GM23338 (cell line): ENCODE measurements around the gene PRG2. TPM values are rescaled to one million over a fixed set of nuclear protein-coding genes. Genes with fewer than 3 reads are reported as not detected.

Experiments
- ATAC-seq: fragments of 200-7000 bp; cut with Tn5 transposase; 3 replicates; pipeline ENCODE4 v1.9.1; 2020
- DNase-seq: peaks from one replicate; pipeline ENCODE4 v3.0.0-alpha.2; 2015; ENCODE audit warnings: low spot score
- H2AFZ ChIP-seq: fragments of 200-600 bp; sonication (generic); 2 replicates; pipeline ENCODE4 v1.8.0; 2016; ENCODE audit warnings: antibody characterized with exemption, mild to moderate bottlenecking, moderate library complexity
- H3F3A ChIP-seq: fragments of 200-600 bp; sonication (generic); replicated peaks from 2 replicates; pipeline ENCODE4 v1.8.0; 2017; ENCODE audit warnings: antibody characterized with exemption, mixed run types, low read depth
- H3K27ac ChIP-seq: fragments of 200-600 bp; sonication (generic); 2 replicates; pipeline ENCODE4 v1.6.1; 2016; ENCODE audit warnings: low read depth
- H3K27me3 ChIP-seq: fragments of 200-600 bp; sonication (generic); 2 replicates; pipeline ENCODE4 v1.8.0; 2016; ENCODE audit warnings: mild to moderate bottlenecking, mixed run types, moderate library complexity; ENCODE audit not compliant: insufficient read depth
- H3K36me3 ChIP-seq: fragments of 200-600 bp; sonication (generic); 2 replicates; pipeline ENCODE4 v1.8.0; 2016; ENCODE audit warnings: mild to moderate bottlenecking; ENCODE audit not compliant: insufficient read depth
- H3K4me1 ChIP-seq: fragments of 200-600 bp; sonication (generic); 2 replicates; pipeline ENCODE4 v1.8.0; 2016; ENCODE audit warnings: mild to moderate bottlenecking, moderate library complexity; ENCODE audit not compliant: insufficient read depth
- H3K4me2 ChIP-seq: fragments of 200-600 bp; sonication (generic); 2 replicates; pipeline ENCODE4 v1.7.1; 2017; ENCODE audit warnings: mixed run types
- H3K4me3 ChIP-seq: fragments of 200-600 bp; sonication (generic); 2 replicates; pipeline ENCODE4 v1.6.1; 2016; ENCODE audit warnings: mixed run types
- H3K79me2 ChIP-seq: fragments of 200-600 bp; sonication (generic); replicated peaks from 2 replicates; pipeline ENCODE4 v1.8.0; 2017; ENCODE audit warnings: mild to moderate bottlenecking; ENCODE audit not compliant: insufficient read depth
- H3K9me2 ChIP-seq: fragments of 200-600 bp; sonication (generic); 2 replicates; pipeline ENCODE4 v1.8.0; 2017; ENCODE audit not compliant: insufficient read depth
- H4K20me1 ChIP-seq: fragments of 200-600 bp; sonication (generic); replicated peaks from 2 replicates; pipeline ENCODE4 v1.8.0; 2017; ENCODE audit warnings: mild to moderate bottlenecking; ENCODE audit not compliant: insufficient read depth
- H3K27ac Mint-ChIP-seq: 2 replicates; pipeline ENCODE4 v1.8.0; 2020; ENCODE audit warnings: inconsistent platforms, mild to moderate bottlenecking, moderate library complexity, mixed read lengths
- H3K27me3 Mint-ChIP-seq: 3 replicates; pipeline ENCODE4 v1.8.0; 2022; ENCODE audit warnings: low read depth, mild to moderate bottlenecking, moderate library complexity, mixed read lengths, inconsistent platforms; ENCODE audit not compliant: insufficient read depth, poor library complexity
- H3K36me3 Mint-ChIP-seq: 3 replicates; pipeline ENCODE4 v1.8.0; 2021; ENCODE audit warnings: low read depth, mild to moderate bottlenecking, inconsistent platforms, moderate library complexity, mixed read lengths
- H3K4me1 Mint-ChIP-seq: 3 replicates; pipeline ENCODE4 v1.8.0; 2020; ENCODE audit warnings: mild to moderate bottlenecking, inconsistent platforms, mixed read lengths
- H3K4me3 Mint-ChIP-seq: 3 replicates; pipeline ENCODE4 v1.8.0; 2021; ENCODE audit warnings: moderate library complexity, mild to moderate bottlenecking, inconsistent platforms, mixed read lengths
- H3K9me3 Mint-ChIP-seq: 3 replicates; pipeline ENCODE4 v1.8.0; 2020; ENCODE audit warnings: moderate library complexity, mild to moderate bottlenecking, inconsistent platforms, mixed read lengths
- CREB1 ChIP-seq: fragments of 250-450 bp; sonication (Bioruptor Pico); IDR thresholded peaks from 2 replicates; pipeline ENCODE4 v1.5.0; 2020; ENCODE audit warnings: low read depth, mild to moderate bottlenecking, moderate library complexity
- EZH2 ChIP-seq: fragments of 200-600 bp; sonication (generic); IDR thresholded peaks from one replicate; pipeline ENCODE4 v1.8.0; 2017; ENCODE audit warnings: antibody characterized with exemption, mild to moderate bottlenecking, low read depth; ENCODE audit not compliant: unreplicated experiment
- EZH2phosphoT487 ChIP-seq: fragments of 200-600 bp; sonication (generic); IDR thresholded peaks from one replicate; pipeline ENCODE4 v1.8.1; 2018; ENCODE audit warnings: antibody characterized with exemption; ENCODE audit not compliant: unreplicated experiment
- POLR2AphosphoS5 ChIP-seq: IDR thresholded peaks from 2 replicates; pipeline ENCODE4 v1.6.1; 2016; ENCODE audit warnings: antibody characterized with exemption, low read depth
- ZNF114 ChIP-seq: fragments of 250-450 bp; sonication (Bioruptor Pico); IDR thresholded peaks from 2 replicates; pipeline ENCODE4 v1.5.0; 2020; ENCODE audit warnings: mild to moderate bottlenecking, moderate library complexity
- ZNF331 ChIP-seq: fragments of 250-450 bp; sonication (Bioruptor Pico); IDR thresholded peaks from 2 replicates; pipeline ENCODE4 v1.5.0; 2020; ENCODE audit warnings: low read depth, mild to moderate bottlenecking, moderate library complexity
- ZNF462 ChIP-seq: fragments of 250-450 bp; sonication (Bioruptor Pico); IDR thresholded peaks from 2 replicates; pipeline ENCODE4 v1.5.0; 2020; ENCODE audit warnings: mild to moderate bottlenecking, moderate library complexity
- polyA plus RNA-seq: library from polyadenylated mRNA; unstranded; fragments of >200 nt; fragmentation: Nextera tagmentation; extraction: Ambion mirVana; gene quantifications from 2 replicates; pipeline ENCODE4 v1.2.1, GENCODE V29; 2016
- total RNA-seq: library from RNA; depleted of rRNA; stranded (reverse); fragments of >200 nt; shearing (Covaris generic); gene quantifications from 2 replicates; pipeline ENCODE4 v1.2.3, GENCODE V29; 2014
- TF ChIP-seq, protein P1 (sequence below): IDR thresholded peaks from one replicate; pipeline ENCODE4 v1.6.1; 2018; ENCODE audit warnings: antibody characterized with exemption; ENCODE audit not compliant: unreplicated experiment

The PRG2 gene
- total and polyA plus RNA-seq, 2 experiments from 2014 or later = not detected

DNA sequence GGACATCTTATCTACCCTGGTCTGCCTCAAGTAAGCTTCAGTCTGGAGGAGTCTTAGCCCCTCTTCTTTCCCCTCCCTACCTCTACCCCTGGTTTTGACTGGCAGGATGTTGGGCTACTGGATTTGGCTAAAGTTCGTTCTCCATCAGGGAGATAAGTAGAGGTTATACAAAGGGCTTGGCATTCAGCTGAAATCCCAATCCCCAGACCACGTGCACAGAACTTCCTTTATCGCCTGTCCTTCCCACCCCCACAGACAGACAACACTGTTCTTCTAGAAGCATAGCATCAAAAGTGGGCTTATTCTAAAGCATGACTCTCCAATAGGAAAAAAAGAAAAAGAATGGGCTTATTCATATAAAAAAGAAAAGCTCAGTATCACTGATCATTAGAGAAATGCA is 17.3 kb downstream of the PRG2 start:
- no peak overlapping the region for H3K4me3 Mint-ChIP-seq
- peaks cover 12% of the 10 kb centered on the region for H3K27me3 Mint-ChIP-seq
- H3K4me1 Mint-ChIP-seq = no peaks in the 10 kb centered on the region; the same call in 2 of the 3 replicates
- no peak for ATAC-seq
- Histone ChIP-seq H2AFZ (no peak overlapping the region), H3K27ac (no peak overlapping the region), H3K27me3 (no peaks in the 10 kb centered on the region), H3K36me3 (no peaks in the 10 kb centered on the region), H3K9me2 (no peaks in the 10 kb centered on the region), H3F3A (no peaks in the 10 kb centered on the region), H4K20me1 (no peaks in the 10 kb centered on the region), H3K4me3 (no peak overlapping the region), H3K4me1 (no peaks in the 10 kb centered on the region), H3K4me2 (no peak overlapping the region), H3K79me2 (no peaks in the 10 kb centered on the region)
- TF ChIP-seq POLR2AphosphoS5 = no peak
- no peak for TF ChIP-seq ZNF462
- no peak for TF ChIP-seq EZH2
- TF ChIP-seq ZNF331 (CRISPR knock-in tag) = no peak
- no peak for TF ChIP-seq CREB1 (CRISPR knock-in tag)
- TF ChIP-seq ZNF114 = no peak
- peaks cover 3% of the 10 kb centered on the region; the same call in 1 of the 3 replicates for H3K9me3 Mint-ChIP-seq
- H3K27ac Mint-ChIP-seq = no peak overlapping the region
- H3K36me3 Mint-ChIP-seq = no peaks in the 10 kb centered on the region
- no peak for DNase-seq

GRCh38 chr11:57370941-57371340 is 19.5 kb downstream of the PRG2 start:
- Histone ChIP-seq H3K4me2 (no peak overlapping the region), H3F3A (no peaks in the 10 kb centered on the region), H3K9me2 (no peaks in the 10 kb centered on the region), H4K20me1 (no peaks in the 10 kb centered on the region), H3K4me1 (peaks cover 3% of the 10 kb centered on the region; the same call in 1 of the 2 replicates), H3K27ac (no peak overlapping the region), H3K79me2 (no peaks in the 10 kb centered on the region), H3K4me3 (no peak overlapping the region), H2AFZ (no peak overlapping the region), H3K27me3 (no peaks in the 10 kb centered on the region), H3K36me3 (no peaks in the 10 kb centered on the region)
- H3K9me3 Mint-ChIP-seq = no peaks in the 10 kb centered on the region
- H3K4me1 Mint-ChIP-seq = peaks cover 9% of the 10 kb centered on the region
- no peaks in the 10 kb centered on the region for H3K36me3 Mint-ChIP-seq
- peaks cover 6% of the 10 kb centered on the region for H3K27me3 Mint-ChIP-seq
- no peak overlapping the region for H3K4me3 Mint-ChIP-seq
- DNase-seq (no peak), ATAC-seq (no peak)
- H3K27ac Mint-ChIP-seq = no peak overlapping the region
- no peak for TF ChIP-seq EZH2
- TF ChIP-seq EZH2phosphoT487 = no peak
- TF ChIP-seq, protein P1, sequence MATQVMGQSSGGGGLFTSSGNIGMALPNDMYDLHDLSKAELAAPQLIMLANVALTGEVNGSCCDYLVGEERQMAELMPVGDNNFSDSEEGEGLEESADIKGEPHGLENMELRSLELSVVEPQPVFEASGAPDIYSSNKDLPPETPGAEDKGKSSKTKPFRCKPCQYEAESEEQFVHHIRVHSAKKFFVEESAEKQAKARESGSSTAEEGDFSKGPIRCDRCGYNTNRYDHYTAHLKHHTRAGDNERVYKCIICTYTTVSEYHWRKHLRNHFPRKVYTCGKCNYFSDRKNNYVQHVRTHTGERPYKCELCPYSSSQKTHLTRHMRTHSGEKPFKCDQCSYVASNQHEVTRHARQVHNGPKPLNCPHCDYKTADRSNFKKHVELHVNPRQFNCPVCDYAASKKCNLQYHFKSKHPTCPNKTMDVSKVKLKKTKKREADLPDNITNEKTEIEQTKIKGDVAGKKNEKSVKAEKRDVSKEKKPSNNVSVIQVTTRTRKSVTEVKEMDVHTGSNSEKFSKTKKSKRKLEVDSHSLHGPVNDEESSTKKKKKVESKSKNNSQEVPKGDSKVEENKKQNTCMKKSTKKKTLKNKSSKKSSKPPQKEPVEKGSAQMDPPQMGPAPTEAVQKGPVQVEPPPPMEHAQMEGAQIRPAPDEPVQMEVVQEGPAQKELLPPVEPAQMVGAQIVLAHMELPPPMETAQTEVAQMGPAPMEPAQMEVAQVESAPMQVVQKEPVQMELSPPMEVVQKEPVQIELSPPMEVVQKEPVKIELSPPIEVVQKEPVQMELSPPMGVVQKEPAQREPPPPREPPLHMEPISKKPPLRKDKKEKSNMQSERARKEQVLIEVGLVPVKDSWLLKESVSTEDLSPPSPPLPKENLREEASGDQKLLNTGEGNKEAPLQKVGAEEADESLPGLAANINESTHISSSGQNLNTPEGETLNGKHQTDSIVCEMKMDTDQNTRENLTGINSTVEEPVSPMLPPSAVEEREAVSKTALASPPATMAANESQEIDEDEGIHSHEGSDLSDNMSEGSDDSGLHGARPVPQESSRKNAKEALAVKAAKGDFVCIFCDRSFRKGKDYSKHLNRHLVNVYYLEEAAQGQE = no peak
